Measurements from ENCODE around the gene MAP3K6. TPM values are rescaled to one million over a fixed set of nuclear protein-coding genes. Genes with fewer than 3 reads are reported as not detected.

The MAP3K6 gene
- total and polyA plus RNA-seq, 4 donors, result 1.3 to 8.3 (median 4.0) TPM

DNA sequence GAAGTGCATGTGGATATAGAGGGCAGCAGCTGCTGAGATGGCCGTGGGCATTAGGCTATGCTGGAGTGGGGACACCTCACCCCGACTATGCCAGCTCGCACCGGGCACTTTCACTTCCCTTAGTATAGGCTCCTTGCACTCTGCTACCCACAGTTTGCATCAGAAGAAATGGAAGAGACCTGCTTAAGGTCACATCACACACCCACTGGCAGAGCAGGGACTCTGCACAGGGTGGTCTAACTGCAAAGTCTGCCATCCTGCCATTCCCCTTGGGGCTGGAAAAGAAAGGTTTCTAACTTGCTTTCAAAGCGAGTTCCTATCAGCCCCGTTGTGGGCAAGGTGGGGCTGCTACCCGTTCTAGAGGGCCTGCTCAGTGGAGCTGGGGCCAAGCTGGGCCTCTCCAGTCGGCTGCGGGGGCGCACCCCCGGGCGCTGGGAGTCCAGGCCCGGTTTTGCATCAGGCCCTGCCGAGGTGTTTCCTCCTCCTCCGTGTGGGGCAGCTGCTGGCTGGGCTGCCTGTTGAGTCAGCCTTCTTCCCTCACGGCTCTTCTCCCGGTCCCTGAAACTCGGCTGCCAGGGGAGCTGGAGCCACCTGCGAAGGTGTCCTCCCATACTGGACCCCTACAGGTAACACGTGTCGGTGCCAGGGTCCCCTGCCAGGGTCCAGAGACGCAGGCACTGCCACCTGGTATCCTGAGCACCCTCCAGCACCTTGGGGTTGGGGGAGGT lies 25.1 kb downstream of the MAP3K6 start, which contains the start of gene SYTL1:
SYTL1 (plus strand) TSS at position 498 of the 728 bp plus-strand sequence. CDS start 3,313 bp downstream, outside the sequence.
- WGBS, result 43% methylated on average over 22 of the region's 22 CpGs
- TF ChIP-seq, protein P1, sequence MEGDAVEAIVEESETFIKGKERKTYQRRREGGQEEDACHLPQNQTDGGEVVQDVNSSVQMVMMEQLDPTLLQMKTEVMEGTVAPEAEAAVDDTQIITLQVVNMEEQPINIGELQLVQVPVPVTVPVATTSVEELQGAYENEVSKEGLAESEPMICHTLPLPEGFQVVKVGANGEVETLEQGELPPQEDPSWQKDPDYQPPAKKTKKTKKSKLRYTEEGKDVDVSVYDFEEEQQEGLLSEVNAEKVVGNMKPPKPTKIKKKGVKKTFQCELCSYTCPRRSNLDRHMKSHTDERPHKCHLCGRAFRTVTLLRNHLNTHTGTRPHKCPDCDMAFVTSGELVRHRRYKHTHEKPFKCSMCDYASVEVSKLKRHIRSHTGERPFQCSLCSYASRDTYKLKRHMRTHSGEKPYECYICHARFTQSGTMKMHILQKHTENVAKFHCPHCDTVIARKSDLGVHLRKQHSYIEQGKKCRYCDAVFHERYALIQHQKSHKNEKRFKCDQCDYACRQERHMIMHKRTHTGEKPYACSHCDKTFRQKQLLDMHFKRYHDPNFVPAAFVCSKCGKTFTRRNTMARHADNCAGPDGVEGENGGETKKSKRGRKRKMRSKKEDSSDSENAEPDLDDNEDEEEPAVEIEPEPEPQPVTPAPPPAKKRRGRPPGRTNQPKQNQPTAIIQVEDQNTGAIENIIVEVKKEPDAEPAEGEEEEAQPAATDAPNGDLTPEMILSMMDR (IDR thresholded peaks at IDR 0.05; ENCODE audit: low read depth, low read length, missing input control), result no peak
- no peak for TF ChIP-seq GABPA (IDR thresholded peaks at IDR 0.05 in 1 of 2, conservative IDR thresholded peaks at IDR 0.05 in 1 of 2)
- TF ChIP-seq, protein P2, sequence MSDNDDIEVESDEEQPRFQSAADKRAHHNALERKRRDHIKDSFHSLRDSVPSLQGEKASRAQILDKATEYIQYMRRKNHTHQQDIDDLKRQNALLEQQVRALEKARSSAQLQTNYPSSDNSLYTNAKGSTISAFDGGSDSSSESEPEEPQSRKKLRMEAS (IDR thresholded peaks at IDR 0.05), result no peak
- no peak for TF ChIP-seq JUND (IDR thresholded peaks at IDR 0.05)
- TF ChIP-seq, protein P3, sequence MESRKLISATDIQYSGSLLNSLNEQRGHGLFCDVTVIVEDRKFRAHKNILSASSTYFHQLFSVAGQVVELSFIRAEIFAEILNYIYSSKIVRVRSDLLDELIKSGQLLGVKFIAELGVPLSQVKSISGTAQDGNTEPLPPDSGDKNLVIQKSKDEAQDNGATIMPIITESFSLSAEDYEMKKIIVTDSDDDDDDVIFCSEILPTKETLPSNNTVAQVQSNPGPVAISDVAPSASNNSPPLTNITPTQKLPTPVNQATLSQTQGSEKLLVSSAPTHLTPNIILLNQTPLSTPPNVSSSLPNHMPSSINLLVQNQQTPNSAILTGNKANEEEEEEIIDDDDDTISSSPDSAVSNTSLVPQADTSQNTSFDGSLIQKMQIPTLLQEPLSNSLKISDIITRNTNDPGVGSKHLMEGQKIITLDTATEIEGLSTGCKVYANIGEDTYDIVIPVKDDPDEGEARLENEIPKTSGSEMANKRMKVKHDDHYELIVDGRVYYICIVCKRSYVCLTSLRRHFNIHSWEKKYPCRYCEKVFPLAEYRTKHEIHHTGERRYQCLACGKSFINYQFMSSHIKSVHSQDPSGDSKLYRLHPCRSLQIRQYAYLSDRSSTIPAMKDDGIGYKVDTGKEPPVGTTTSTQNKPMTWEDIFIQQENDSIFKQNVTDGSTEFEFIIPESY (IDR thresholded peaks at IDR 0.05), result no peak
- no peak for TF ChIP-seq RAD21 (IDR thresholded peaks at IDR 0.05)
- TF ChIP-seq TAF1 (conservative IDR thresholded peaks at IDR 0.05), result no peak
- TF ChIP-seq YY1 (IDR thresholded peaks at IDR 0.05), result no peak
- no peak for TF ChIP-seq HNF4G (IDR thresholded peaks at IDR 0.05)
- TF ChIP-seq FOXA1 (IDR thresholded peaks at IDR 0.05), result no peak
- no peak for TF ChIP-seq RXRA (IDR thresholded peaks at IDR 0.05)
- no peak for TF ChIP-seq EGR1 (IDR thresholded peaks at IDR 0.05; ENCODE audit: low read depth in 2 of 2)
- TF ChIP-seq, protein P4, sequence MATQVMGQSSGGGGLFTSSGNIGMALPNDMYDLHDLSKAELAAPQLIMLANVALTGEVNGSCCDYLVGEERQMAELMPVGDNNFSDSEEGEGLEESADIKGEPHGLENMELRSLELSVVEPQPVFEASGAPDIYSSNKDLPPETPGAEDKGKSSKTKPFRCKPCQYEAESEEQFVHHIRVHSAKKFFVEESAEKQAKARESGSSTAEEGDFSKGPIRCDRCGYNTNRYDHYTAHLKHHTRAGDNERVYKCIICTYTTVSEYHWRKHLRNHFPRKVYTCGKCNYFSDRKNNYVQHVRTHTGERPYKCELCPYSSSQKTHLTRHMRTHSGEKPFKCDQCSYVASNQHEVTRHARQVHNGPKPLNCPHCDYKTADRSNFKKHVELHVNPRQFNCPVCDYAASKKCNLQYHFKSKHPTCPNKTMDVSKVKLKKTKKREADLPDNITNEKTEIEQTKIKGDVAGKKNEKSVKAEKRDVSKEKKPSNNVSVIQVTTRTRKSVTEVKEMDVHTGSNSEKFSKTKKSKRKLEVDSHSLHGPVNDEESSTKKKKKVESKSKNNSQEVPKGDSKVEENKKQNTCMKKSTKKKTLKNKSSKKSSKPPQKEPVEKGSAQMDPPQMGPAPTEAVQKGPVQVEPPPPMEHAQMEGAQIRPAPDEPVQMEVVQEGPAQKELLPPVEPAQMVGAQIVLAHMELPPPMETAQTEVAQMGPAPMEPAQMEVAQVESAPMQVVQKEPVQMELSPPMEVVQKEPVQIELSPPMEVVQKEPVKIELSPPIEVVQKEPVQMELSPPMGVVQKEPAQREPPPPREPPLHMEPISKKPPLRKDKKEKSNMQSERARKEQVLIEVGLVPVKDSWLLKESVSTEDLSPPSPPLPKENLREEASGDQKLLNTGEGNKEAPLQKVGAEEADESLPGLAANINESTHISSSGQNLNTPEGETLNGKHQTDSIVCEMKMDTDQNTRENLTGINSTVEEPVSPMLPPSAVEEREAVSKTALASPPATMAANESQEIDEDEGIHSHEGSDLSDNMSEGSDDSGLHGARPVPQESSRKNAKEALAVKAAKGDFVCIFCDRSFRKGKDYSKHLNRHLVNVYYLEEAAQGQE (IDR thresholded peaks at IDR 0.05), result no peak
- TF ChIP-seq HNF4A (conservative IDR thresholded peaks at IDR 0.05), result no peak
- no peak for TF ChIP-seq SP1 (IDR thresholded peaks at IDR 0.05)
- TF ChIP-seq, protein P5, sequence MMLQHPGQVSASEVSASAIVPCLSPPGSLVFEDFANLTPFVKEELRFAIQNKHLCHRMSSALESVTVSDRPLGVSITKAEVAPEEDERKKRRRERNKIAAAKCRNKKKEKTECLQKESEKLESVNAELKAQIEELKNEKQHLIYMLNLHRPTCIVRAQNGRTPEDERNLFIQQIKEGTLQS (IDR thresholded peaks at IDR 0.05), result no peak
- no peak for TF ChIP-seq FOXA2 (IDR thresholded peaks at IDR 0.05)
- Histone ChIP-seq H3K27ac (ENCODE audit: low read depth in 1 of 2, low read length in 2 of 2) (peak within 1 kb of the TSS; percentile 36 to 72), H3K9ac (ENCODE audit: low read depth in 1 of 2, low read length in 2 of 2) (peak within 1 kb of the TSS in 1 of 2 donors; percentile 47), H3K4me3 (ENCODE audit: low read depth in 1 of 3, low read length in 3 of 3) (peak within 1 kb of the TSS in 2 of 3 donors; percentile 2 to 15), H3K27me3 (ENCODE audit: control insufficient read depth in 4 of 4, insufficient read depth in 4 of 4, low read length in 3 of 4) (no peaks in the 10 kb centered on the region), H3K36me3 (ENCODE audit: control insufficient read depth in 4 of 4, insufficient read depth in 3 of 4, low read depth in 1 of 4, low read length in 3 of 4) (peaks cover 0 to 2% (median under 1%) of the 10 kb centered on the region in 4 donors), H3K4me1 (ENCODE audit: control insufficient read depth in 4 of 4, insufficient read depth in 4 of 4, low read length in 3 of 4) (no peaks in the 10 kb centered on the region), H3K9me3 (ENCODE audit: control insufficient read depth in 4 of 4, low read length in 3 of 4) (no peaks in the 10 kb centered on the region)
- DNase-seq (ENCODE audit: low spot score), result no peak

Measured in liver (tissue), 9 donors.